K562 (cell line): ENCODE measurements around the gene LSS. TPM values are rescaled to one million over a fixed set of nuclear protein-coding genes. Genes with fewer than 3 reads are reported as not detected.

ENCODE experiments used
- ATAC-seq: fragments of 200-7000 bp; cut with Tn5 transposase; 3 replicates; pipeline ENCODE4 v1.9.1; 2020; ENCODE audit warnings: moderate library complexity
- BruUV-seq: library from RNA; stranded (reverse); fragments of 400-500 nt; replicated peaks from 2 replicates; lab custom pipeline; 2021; lab: Mats Ljungman, UMichigan
- CTCF ChIA-PET: fragments of 300-600 bp; formaldehyde crosslinking; extraction: SDS; loops from one replicate; lab custom pipeline; 2021; ENCODE audit warnings: low intra/inter-chr PET ratio; lab: Yijun Ruan, JAX
- POLR2A ChIA-PET: fragments of 300-600, 350-650 bp; sonication (Branson Sonifier 250); formaldehyde crosslinking; extraction: SDS; loops from one replicate; lab custom pipeline; 2021; ENCODE audit warnings: antibody characterized with exemption, inconsistent platforms; lab: Yijun Ruan, JAX
- DNase-seq, 4 experiments: peaks; one replicate each; pipeline versions ENCODE4 v3.0.0 to v3.0.0-alpha.2; 2011 to 2018; ENCODE audit warnings: low spot score in 3 of 4, mixed read lengths in 3 of 4; ENCODE audit errors: extremely low read depth in 1 of 4
- FAIRE-seq: peaks from 2 replicates; lab custom pipeline; 2011; peaks lifted over from hg19 to GRCh38; lab: Jason Lieb, UNC
- H2AFZ ChIP-seq: 2 replicates; pipeline ENCODE4 v1.6.0; 2011; ENCODE audit warnings: low read depth, low read length, control low read depth, inconsistent platforms
- H3K27ac ChIP-seq: fragments of 200-600 bp; 3 replicates; pipeline ENCODE4 v1.8.0; 2011; ENCODE audit warnings: low read depth, mild to moderate bottlenecking, control low read depth, inconsistent platforms, low read length, moderate library complexity, mixed read lengths; ENCODE audit errors: extremely low read depth
- H3K27me3 ChIP-seq, 2 experiments: fragments of 300-600 bp in 1 of 2; 2 replicates in 1 of 2; 3 replicates in 1 of 2; pipeline versions ENCODE4 v1.6.0 to v1.8.0; 2011; ENCODE audit warnings: inconsistent platforms in 2 of 2, low read length in 2 of 2, mild to moderate bottlenecking in 1 of 2, mixed read lengths in 1 of 2, moderate library complexity in 1 of 2; ENCODE audit not compliant: control insufficient read depth in 2 of 2, insufficient read depth in 2 of 2
- H3K36me3 ChIP-seq: fragments of 300-600 bp; 3 replicates; pipeline ENCODE4 v1.8.0; 2011; ENCODE audit warnings: mild to moderate bottlenecking, low read length, inconsistent platforms; ENCODE audit not compliant: control insufficient read depth, insufficient read depth
- H3K4me1 ChIP-seq, 2 experiments: fragments of 200-600 bp in 1 of 2; replicated peaks in 1 of 2; 2 replicates in 1 of 2; 3 replicates in 1 of 2; pipeline versions ENCODE4 v1.5.1 to v1.8.0; 2011; ENCODE audit warnings: inconsistent platforms in 2 of 2, low read length in 2 of 2, mild to moderate bottlenecking in 1 of 2, mixed read lengths in 1 of 2, moderate library complexity in 1 of 2; ENCODE audit not compliant: control insufficient read depth in 2 of 2, insufficient read depth in 2 of 2
- H3K4me2 ChIP-seq: 2 replicates; pipeline ENCODE4 v1.6.1; 2011; ENCODE audit warnings: low read length, control low read depth, inconsistent platforms, mixed read lengths; ENCODE audit not compliant: insufficient read depth
- H3K4me3 ChIP-seq: fragments of 200-600 bp; sonication (generic), shearing (Covaris generic); 2 replicates; pipeline ENCODE4 v1.5.1; 2016; ENCODE audit warnings: control low read depth, inconsistent platforms
- H3K79me2 ChIP-seq: fragments of 200-600 bp; 3 replicates; pipeline ENCODE4 v1.8.0; 2011; ENCODE audit warnings: low read length, inconsistent platforms; ENCODE audit not compliant: control insufficient read depth, insufficient read depth
- H3K9ac ChIP-seq, 2 experiments: 2 replicates each; pipeline versions ENCODE4 v1.6.0 to v1.6.1; 2011; ENCODE audit warnings: low read depth in 2 of 2, low read length in 2 of 2, control low read depth in 1 of 2, inconsistent platforms in 1 of 2, mild to moderate bottlenecking in 1 of 2, mixed read lengths in 1 of 2; ENCODE audit not compliant: insufficient read depth in 1 of 2
- H3K9me1 ChIP-seq: one replicate; pipeline ENCODE4 v1.6.0; 2011; ENCODE audit warnings: inconsistent platforms, mild to moderate bottlenecking, low read length, moderate library complexity; ENCODE audit not compliant: control insufficient read depth, insufficient read depth
- H3K9me3 ChIP-seq: replicated peaks from 2 replicates; pipeline ENCODE4 v1.5.1; 2011; ENCODE audit warnings: low read depth, low read length, inconsistent platforms; ENCODE audit not compliant: control insufficient read depth, insufficient read depth
- H4K20me1 ChIP-seq: replicated peaks from 2 replicates; pipeline ENCODE4 v1.6.1; 2011; ENCODE audit warnings: low read length, inconsistent platforms, mixed read lengths; ENCODE audit not compliant: control insufficient read depth, insufficient read depth
- CHD1 ChIP-seq: fragments of 200-600 bp; sonication (generic); IDR thresholded peaks from one replicate; pipeline ENCODE4 v1.6.1; 2012; ENCODE audit warnings: mild to moderate bottlenecking, moderate library complexity, low read length, inconsistent platforms
- CHD4 ChIP-seq: fragments of 200-600 bp; sonication (generic); IDR thresholded peaks from 3 replicates; pipeline ENCODE4 v1.6.1; 2012; ENCODE audit warnings: low read depth, mild to moderate bottlenecking, mixed read lengths, low read length, inconsistent platforms; ENCODE audit not compliant: insufficient read depth, insufficient replicate concordance, poor library complexity, severe bottlenecking
- FOSL1 ChIP-seq: fragments of 200-800 bp; sonication (Bioruptor generic); conservative IDR thresholded peaks from 2 replicates; pipeline ENCODE4 v1.6.1; 2016; ENCODE audit warnings: missing genetic modification characterization, missing compliant biosample characterization
- FOXJ3 ChIP-seq: sonication (generic); formaldehyde crosslinking; IDR thresholded peaks from 2 replicates; pipeline ENCODE4 v1.4.0; 2020; ENCODE audit warnings: mild to moderate bottlenecking, missing genetic modification reagents
- GTF2A2 ChIP-seq: IDR thresholded peaks from 2 replicates; pipeline ENCODE4 v1.6.1; 2016; ENCODE audit warnings: mild to moderate bottlenecking, missing genetic modification characterization, missing compliant biosample characterization
- GTF3C2 ChIP-seq: IDR thresholded peaks from 3 replicates; pipeline ENCODE4 v1.6.1; 2011; ENCODE audit warnings: borderline replicate concordance, mild to moderate bottlenecking, moderate library complexity; ENCODE audit not compliant: insufficient read length; ENCODE audit errors: extremely low read depth
- KAT8 ChIP-seq: fragments of 450-650 bp; IDR thresholded peaks from 2 replicates; pipeline ENCODE4 v1.6.1; 2016; ENCODE audit warnings: low read depth, mild to moderate bottlenecking
- MIER1 ChIP-seq: fragments of 450-650 bp; IDR thresholded peaks from 2 replicates; pipeline ENCODE4 v1.6.1; 2016; ENCODE audit warnings: antibody characterized with exemption, mild to moderate bottlenecking, low read depth
- MXI1 ChIP-seq: IDR thresholded peaks from 2 replicates; pipeline ENCODE4 v1.6.1; 2011; ENCODE audit warnings: low read depth, mild to moderate bottlenecking, improper control_type of control experiment, low read length
- NCOA1 ChIP-seq: fragments of 450-650 bp; IDR thresholded peaks from 2 replicates; pipeline ENCODE4 v1.6.1; 2016; ENCODE audit warnings: low read depth
- PRMT5 ChIP-seq: sonication (generic); formaldehyde crosslinking; IDR thresholded peaks from 2 replicates; pipeline ENCODE4 v1.5.0; 2020; ENCODE audit warnings: missing genetic modification reagents
- TRIM28 ChIP-seq: fragments of 450-650 bp; IDR thresholded peaks from 2 replicates; pipeline ENCODE4 v1.6.1; 2017
- ZFP1 ChIP-seq: fragments of 450-650 bp; formaldehyde crosslinking; IDR thresholded peaks from 2 replicates; pipeline ENCODE4 v1.4.0; 2020; ENCODE audit warnings: mild to moderate bottlenecking, mixed read lengths
- ZNF239 ChIP-seq: fragments of 250-450 bp; sonication (Bioruptor Pico); IDR thresholded peaks from 2 replicates; pipeline ENCODE4 v1.4.0; 2020; ENCODE audit warnings: mild to moderate bottlenecking
- ZNF584 ChIP-seq: fragments of 200-800 bp; sonication (Bioruptor generic); IDR thresholded peaks from 2 replicates; pipeline ENCODE4 v1.6.1; 2016; ENCODE audit warnings: low read depth, mild to moderate bottlenecking, missing genetic modification characterization, missing compliant biosample characterization
- ZNF695 ChIP-seq: fragments of 450-650 bp; formaldehyde crosslinking; IDR thresholded peaks from 2 replicates; pipeline ENCODE4 v1.4.0; 2020; ENCODE audit warnings: mild to moderate bottlenecking, moderate library complexity
- WGBS: fragments of 100-300 bp; shearing (Covaris generic); methylation state at CpG from one replicate; pipeline ENCODE4 v1.1.6; 2016; ENCODE audit warnings: low coverage, mixed read lengths; ENCODE audit not compliant: insufficient coverage; ENCODE audit errors: missing lambda C conversion rate; 5-methylcytosine and 5-hydroxymethylcytosine counted together
- in situ Hi-C: fragments of 300-500 bp; cut with MboI; formaldehyde crosslinking; loops from 4 replicates; pipeline ENCODE4 v1.15.0; 2018; ENCODE audit warnings: inconsistent platforms, mixed read lengths
- intact Hi-C: fragments of 100-400 bp; cut with micrococcal nuclease; formaldehyde crosslinking; loops from 2 replicates; pipeline ENCODE4 v1.14.2; 2022
- polyA plus RNA-seq, 8 experiments: library from polyadenylated mRNA; depleted of rRNA in 4 of 8; stranded (reverse) in 5 of 8; unstranded in 3 of 8; fragments of >200 nt; fragmentation: Nextera tagmentation in 2 of 8; fragmentation: Illumina TruSeq in 1 of 8; extraction: Ambion mirVana in 2 of 8; extraction: Trizol in 1 of 8; gene quantifications; 2 replicates each; pipeline versions ENCODE4 v1.2.1 to v1.2.3, GENCODE V29; 2011 to 2014; ENCODE audit warnings: inconsistent platforms in 1 of 8, missing spikeins in 1 of 8
- total RNA-seq, 7 experiments: library from RNA; depleted of rRNA in 6 of 7; stranded (reverse); fragments of >200 nt in 6 of 7; fragmentation: Illumina TruSeq in 2 of 7; extraction: Trizol in 2 of 7; gene quantifications; 2 replicates each; pipeline versions ENCODE4 v1.2.1 to v1.2.3, GENCODE V29; 2011 to 2021; ENCODE audit warnings: low replicate concordance in 1 of 7

Gene LSS
- total and polyA plus RNA-seq, 9 of the 15 experiments (the other 6 are each of a cell fraction or from before 2014, with no cell fraction given): 2.2 to 89.5 (median 37.4) TPM

GRCh38 chr21:46148106-46148505, 80.5 kb downstream of the LSS start:
- H3K27ac ChIP-seq: no peak overlapping the region
- H3K4me3 ChIP-seq: no peak overlapping the region
- FAIRE-seq (peak; percentile 23), ATAC-seq (no peak), DNase-seq (no peak)
- H3K9me3 ChIP-seq: no peaks in the 10 kb centered on the region
- no peaks in the 10 kb centered on the region for H3K27me3 ChIP-seq
- H3K9ac ChIP-seq: no peak overlapping the region
- intact Hi-C loops: loop anchor here (10.0 kb wide), 2 partner anchors 137 to 317 kb away; partner anchors contain the start of genes MCM3AP and YBEY
- no peaks in the 10 kb centered on the region for H3K36me3 ChIP-seq
- 85% methylated on average over 11 of the region's 11 CpGs for WGBS
- peaks cover 11 to 68% of the 10 kb centered on the region in 2 experiments for H3K4me1 ChIP-seq
- no peaks in the 10 kb centered on the region for H3K9me1 ChIP-seq
- no peak overlapping the region for H3K4me2 ChIP-seq
- ChIA-PET POLR2A (no interaction called here), CTCF (interaction anchor here (1.6 kb wide), 1 partner anchor 138 kb away, joined by 9 read pairs; the partner anchor contains the start of genes MCM3AP and YBEY)
- no peaks in the 10 kb centered on the region for H4K20me1 ChIP-seq
- H3K79me2 ChIP-seq: no peaks in the 10 kb centered on the region; the same call in 2 of the 3 replicates
- in situ Hi-C loops: no loop called here
- H2AFZ ChIP-seq: no peak overlapping the region
- no TSS peak for BruUV-seq
- TF ChIP-seq PRMT5 (CRISPR knock-in tag) (no peak), TRIM28 (no peak), CHD1 (no peak), ZNF695 (CRISPR knock-in tag) (no peak), KAT8 (no peak), FOSL1 (no peak), ZFP1 (CRISPR knock-in tag) (no peak), MXI1 (no peak), ZNF239 (CRISPR knock-in tag) (no peak), GTF3C2 (no peak), NCOA1 (no peak), ZNF584 (no peak), GTF2A2 (tag) (no peak), FOXJ3 (CRISPR knock-in tag) (no peak), CHD4 (no peak), MIER1 (no peak)
